Measurements from ENCODE around the gene KPNA6. TPM values are rescaled to one million over a fixed set of nuclear protein-coding genes. Genes with fewer than 3 reads are reported as not detected.

Gene KPNA6
- total and polyA plus RNA-seq, 10 of the 15 experiments (the other 5 are each of a cell fraction or from before 2014, with no cell fraction given) = 11.1 to 55.6 (median 25.9) TPM

GRCh38 chr1:32215629-32216480, 108.0 kb downstream of the KPNA6 start (continued):
- TF ChIP-seq, protein P1, sequence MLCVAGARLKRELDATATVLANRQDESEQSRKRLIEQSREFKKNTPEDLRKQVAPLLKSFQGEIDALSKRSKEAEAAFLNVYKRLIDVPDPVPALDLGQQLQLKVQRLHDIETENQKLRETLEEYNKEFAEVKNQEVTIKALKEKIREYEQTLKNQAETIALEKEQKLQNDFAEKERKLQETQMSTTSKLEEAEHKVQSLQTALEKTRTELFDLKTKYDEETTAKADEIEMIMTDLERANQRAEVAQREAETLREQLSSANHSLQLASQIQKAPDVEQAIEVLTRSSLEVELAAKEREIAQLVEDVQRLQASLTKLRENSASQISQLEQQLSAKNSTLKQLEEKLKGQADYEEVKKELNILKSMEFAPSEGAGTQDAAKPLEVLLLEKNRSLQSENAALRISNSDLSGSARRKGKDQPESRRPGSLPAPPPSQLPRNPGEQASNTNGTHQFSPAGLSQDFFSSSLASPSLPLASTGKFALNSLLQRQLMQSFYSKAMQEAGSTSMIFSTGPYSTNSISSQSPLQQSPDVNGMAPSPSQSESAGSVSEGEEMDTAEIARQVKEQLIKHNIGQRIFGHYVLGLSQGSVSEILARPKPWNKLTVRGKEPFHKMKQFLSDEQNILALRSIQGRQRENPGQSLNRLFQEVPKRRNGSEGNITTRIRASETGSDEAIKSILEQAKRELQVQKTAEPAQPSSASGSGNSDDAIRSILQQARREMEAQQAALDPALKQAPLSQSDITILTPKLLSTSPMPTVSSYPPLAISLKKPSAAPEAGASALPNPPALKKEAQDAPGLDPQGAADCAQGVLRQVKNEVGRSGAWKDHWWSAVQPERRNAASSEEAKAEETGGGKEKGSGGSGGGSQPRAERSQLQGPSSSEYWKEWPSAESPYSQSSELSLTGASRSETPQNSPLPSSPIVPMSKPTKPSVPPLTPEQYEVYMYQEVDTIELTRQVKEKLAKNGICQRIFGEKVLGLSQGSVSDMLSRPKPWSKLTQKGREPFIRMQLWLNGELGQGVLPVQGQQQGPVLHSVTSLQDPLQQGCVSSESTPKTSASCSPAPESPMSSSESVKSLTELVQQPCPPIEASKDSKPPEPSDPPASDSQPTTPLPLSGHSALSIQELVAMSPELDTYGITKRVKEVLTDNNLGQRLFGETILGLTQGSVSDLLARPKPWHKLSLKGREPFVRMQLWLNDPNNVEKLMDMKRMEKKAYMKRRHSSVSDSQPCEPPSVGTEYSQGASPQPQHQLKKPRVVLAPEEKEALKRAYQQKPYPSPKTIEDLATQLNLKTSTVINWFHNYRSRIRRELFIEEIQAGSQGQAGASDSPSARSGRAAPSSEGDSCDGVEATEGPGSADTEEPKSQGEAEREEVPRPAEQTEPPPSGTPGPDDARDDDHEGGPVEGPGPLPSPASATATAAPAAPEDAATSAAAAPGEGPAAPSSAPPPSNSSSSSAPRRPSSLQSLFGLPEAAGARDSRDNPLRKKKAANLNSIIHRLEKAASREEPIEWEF (IDR thresholded peaks at IDR 0.05; ENCODE audit: insufficient replicate concordance, low read depth, low read length) = no peak
- TF ChIP-seq MEF2B (IDR thresholded peaks at IDR 0.05; ENCODE audit: partially characterized antibody, poor library complexity, severe bottlenecking) = no peak
- TF ChIP-seq FOXK2 (IDR thresholded peaks at IDR 0.05) = no peak

DNA sequence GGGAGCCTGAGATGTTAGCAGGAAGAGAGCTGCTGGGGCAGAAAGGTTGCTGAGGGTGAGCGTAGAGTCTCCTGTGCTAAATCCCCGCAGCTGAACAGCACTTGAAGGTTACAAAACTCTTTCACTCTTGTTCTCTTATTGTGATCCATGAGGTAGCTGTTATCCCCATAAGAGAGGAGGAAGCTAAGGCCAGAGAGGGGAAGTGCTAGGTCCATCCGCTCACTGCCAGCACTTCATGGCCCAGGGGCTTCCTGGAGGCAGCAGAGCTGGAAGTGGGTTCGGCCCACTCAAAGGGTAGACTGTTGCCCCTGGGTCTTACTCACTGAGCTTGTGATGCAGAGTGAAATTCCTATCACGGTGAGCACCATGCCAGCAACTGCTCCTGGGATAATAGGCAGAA, 108.7 kb downstream of the KPNA6 start:
- Histone ChIP-seq H3K36me3 (ENCODE audit: control insufficient read depth in 2 of 2, insufficient read depth in 2 of 2, low read length in 1 of 2) (peaks cover 0 to 10% of the 10 kb centered on the region in 2 experiments; a peak in 1 of 4 replicates), H3K79me2 (ENCODE audit: control insufficient read depth, insufficient read depth, low read length) (peaks cover 3% of the 10 kb centered on the region; the same call in 1 of the 2 replicates), H3K27me3 (replicated peaks in 1 of 2; ENCODE audit: control insufficient read depth in 2 of 2, insufficient read depth in 2 of 2, low read length in 1 of 2) (no peaks in the 10 kb centered on the region), H3K27ac (ENCODE audit: control insufficient read depth, insufficient read depth) (no peak overlapping the region), H2AFZ (ENCODE audit: control insufficient read depth, low read depth, low read length) (no peak overlapping the region), H3K4me3 (no peak overlapping the region), H3K9me3 (replicated peaks; ENCODE audit: control insufficient read depth, insufficient read depth, low read length) (no peaks in the 10 kb centered on the region), H3K4me1 (ENCODE audit: control insufficient read depth, insufficient read depth, low read length) (peaks cover 3% of the 10 kb centered on the region; the same call in 1 of the 2 replicates), H4K20me1 (ENCODE audit: control insufficient read depth, insufficient read depth) (no peaks in the 10 kb centered on the region), H3K9ac (ENCODE audit: control insufficient read depth, insufficient read depth, low read length) (no peak overlapping the region), H3K4me2 (ENCODE audit: control insufficient read depth, insufficient read depth) (no peak overlapping the region)
- SMC1A ChIA-PET (ENCODE audit: uncharacterized antibody, unreplicated experiment) = interaction anchor here (0.9 to 4.6 kb wide), 21 partner anchors 12 to 197 kb away, joined by 3 to 44 read pairs (median 5); partner anchors contain the start of genes BSDC1, FAM167B, HDAC1 and LCK
- ATAC-seq (no peak), DNase-seq (ENCODE audit: low read depth, low spot score) (no peak), FAIRE-seq (no peak)
- CTCF ChIA-PET = interaction anchor here (0.7 to 7.7 kb wide), 39 partner anchors 9 to 496 kb away, joined by 3 to 123 read pairs (median 9); partner anchors contain the start of genes BSDC1, CCDC28B, FAM167B and IQCC
- intact Hi-C loops (cut with micrococcal nuclease; ENCODE audit: unreplicated experiment) = no loop called here
- RAD21 ChIA-PET (ENCODE audit: unreplicated experiment) = interaction anchor here (0.8 to 3.2 kb wide), 15 partner anchors 11 to 204 kb away, joined by 3 to 49 read pairs (median 10); partner anchors contain the start of genes IQCC and MARCKSL1
- BruUV-seq (replicated peaks) = no TSS peak
- POLR2A ChIA-PET = interaction anchor here (0.5 to 3.0 kb wide), 7 partner anchors 16 to 178 kb away, joined by 3 to 18 read pairs (median 4); partner anchors contain the start of genes BSDC1, CCDC28B and MARCKSL1
- 51% methylated on average over 5 of the region's 5 CpGs for WGBS (ENCODE audit: insufficient coverage, insufficient replicate concordance, low lambda C conversion rate, missing lambda C conversion rate)
- in situ Hi-C loops (cut with MboI) = no loop called here
- TF ChIP-seq NFXL1 (IDR thresholded peaks at IDR 0.05; ENCODE audit: borderline replicate concordance) (no peak), GABPA (IDR thresholded peaks at IDR 0.05; ENCODE audit: low read depth) (no peak), POLR2AphosphoS2 (IDR thresholded peaks at IDR 0.05; ENCODE audit: low read depth, low read length) (no peak), RAD21 (IDR thresholded peaks at IDR 0.05; ENCODE audit: insufficient read depth, low read depth, low read length) (no peak), DPF2 (IDR thresholded peaks at IDR 0.05) (no peak), HCFC1 (IDR thresholded peaks at IDR 0.05; ENCODE audit: low read length) (no peak), NR2C2 (IDR thresholded peaks at IDR 0.05; ENCODE audit: borderline replicate concordance, control insufficient read depth, insufficient read length, low read depth) (no peak), BRCA1 (IDR thresholded peaks at IDR 0.05; ENCODE audit: low read depth, low read length) (no peak)
- TF ChIP-seq, protein P2, sequence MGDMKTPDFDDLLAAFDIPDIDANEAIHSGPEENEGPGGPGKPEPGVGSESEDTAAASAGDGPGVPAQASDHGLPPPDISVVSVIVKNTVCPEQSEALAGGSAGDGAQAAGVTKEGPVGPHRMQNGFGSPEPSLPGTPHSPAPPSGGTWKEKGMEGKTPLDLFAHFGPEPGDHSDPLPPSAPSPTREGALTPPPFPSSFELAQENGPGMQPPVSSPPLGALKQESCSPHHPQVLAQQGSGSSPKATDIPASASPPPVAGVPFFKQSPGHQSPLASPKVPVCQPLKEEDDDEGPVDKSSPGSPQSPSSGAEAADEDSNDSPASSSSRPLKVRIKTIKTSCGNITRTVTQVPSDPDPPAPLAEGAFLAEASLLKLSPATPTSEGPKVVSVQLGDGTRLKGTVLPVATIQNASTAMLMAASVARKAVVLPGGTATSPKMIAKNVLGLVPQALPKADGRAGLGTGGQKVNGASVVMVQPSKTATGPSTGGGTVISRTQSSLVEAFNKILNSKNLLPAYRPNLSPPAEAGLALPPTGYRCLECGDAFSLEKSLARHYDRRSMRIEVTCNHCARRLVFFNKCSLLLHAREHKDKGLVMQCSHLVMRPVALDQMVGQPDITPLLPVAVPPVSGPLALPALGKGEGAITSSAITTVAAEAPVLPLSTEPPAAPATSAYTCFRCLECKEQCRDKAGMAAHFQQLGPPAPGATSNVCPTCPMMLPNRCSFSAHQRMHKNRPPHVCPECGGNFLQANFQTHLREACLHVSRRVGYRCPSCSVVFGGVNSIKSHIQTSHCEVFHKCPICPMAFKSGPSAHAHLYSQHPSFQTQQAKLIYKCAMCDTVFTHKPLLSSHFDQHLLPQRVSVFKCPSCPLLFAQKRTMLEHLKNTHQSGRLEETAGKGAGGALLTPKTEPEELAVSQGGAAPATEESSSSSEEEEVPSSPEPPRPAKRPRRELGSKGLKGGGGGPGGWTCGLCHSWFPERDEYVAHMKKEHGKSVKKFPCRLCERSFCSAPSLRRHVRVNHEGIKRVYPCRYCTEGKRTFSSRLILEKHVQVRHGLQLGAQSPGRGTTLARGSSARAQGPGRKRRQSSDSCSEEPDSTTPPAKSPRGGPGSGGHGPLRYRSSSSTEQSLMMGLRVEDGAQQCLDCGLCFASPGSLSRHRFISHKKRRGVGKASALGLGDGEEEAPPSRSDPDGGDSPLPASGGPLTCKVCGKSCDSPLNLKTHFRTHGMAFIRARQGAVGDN (IDR thresholded peaks at IDR 0.05) = no peak
